HepG2 (cell line): ENCODE results near the gene TTC39C. TPM values are rescaled to one million over a fixed set of nuclear protein-coding genes. Genes with fewer than 3 reads are reported as not detected.

Experiments used
- ATAC-seq: fragments of 200-7000 bp; cut with Tn5 transposase; 3 replicates; pipeline ENCODE4 v1.9.1; 2020; ENCODE audit warnings: mild to moderate bottlenecking, moderate library complexity
- BruUV-seq: library from RNA; stranded (reverse); fragments of 400-500 nt; replicated peaks from 2 replicates; lab custom pipeline; 2021; lab: Mats Ljungman, UMichigan
- CTCF ChIA-PET: fragments of 300-600 bp; formaldehyde crosslinking; extraction: SDS; loops from one replicate; lab custom pipeline; 2021; ENCODE audit warnings: low total read pairs, inconsistent platforms, low intra/inter-chr PET ratio; lab: Yijun Ruan, JAX
- POLR2A ChIA-PET: fragments of 350-600 bp; sonication (Branson Sonifier 250); formaldehyde crosslinking; loops from one replicate; lab custom pipeline; 2020; ENCODE audit warnings: antibody characterized with exemption, inconsistent platforms; lab: Yijun Ruan, JAX
- DNase-seq: peaks from one replicate; pipeline ENCODE4 v3.0.0-alpha.2; 2015; ENCODE audit warnings: low spot score
- FAIRE-seq: peaks from 3 replicates; lab custom pipeline; 2011; peaks lifted over from hg19 to GRCh38; lab: Jason Lieb, UNC
- H2AFZ ChIP-seq: one replicate; pipeline ENCODE4 v1.6.1; 2011; ENCODE audit warnings: low read length, inconsistent platforms
- H3K27ac ChIP-seq: fragments of 300-600 bp; 3 replicates; pipeline ENCODE4 v1.8.0; 2011; ENCODE audit warnings: mixed run types, mild to moderate bottlenecking, mixed read lengths, low read length, inconsistent platforms; ENCODE audit not compliant: insufficient read depth; ENCODE audit errors: extremely low read length
- H3K27me3 ChIP-seq, 2 experiments: fragments of 200-600 bp in 1 of 2; 2 replicates in 1 of 2; 3 replicates in 1 of 2; pipeline versions ENCODE4 v1.6.0 to v1.8.0; 2011; ENCODE audit warnings: low read length in 2 of 2, mild to moderate bottlenecking in 2 of 2, moderate library complexity in 2 of 2, inconsistent platforms in 1 of 2; ENCODE audit not compliant: insufficient read depth in 2 of 2, control insufficient read depth in 1 of 2
- H3K36me3 ChIP-seq, 2 experiments: fragments of 200-600 bp in 1 of 2; replicated peaks in 1 of 2; 2 replicates in 1 of 2; 3 replicates in 1 of 2; pipeline versions ENCODE4 v1.5.1 to v1.8.0; 2011; ENCODE audit warnings: low read length in 2 of 2, inconsistent platforms in 1 of 2; ENCODE audit not compliant: insufficient read depth in 2 of 2, control insufficient read depth in 1 of 2
- H3K4me1 ChIP-seq: 2 replicates; pipeline ENCODE4 v1.5.1; 2012; ENCODE audit warnings: low read length, inconsistent platforms; ENCODE audit not compliant: insufficient read depth
- H3K4me2 ChIP-seq: 2 replicates; pipeline ENCODE4 v1.6.0; 2011; ENCODE audit warnings: low read depth, low read length, inconsistent platforms
- H3K4me3 ChIP-seq, 3 experiments: fragments of 200-600 bp in 1 of 3; sonication (generic), shearing (Covaris generic) in 1 of 3; replicated peaks in 1 of 3; 2 replicates each; pipeline ENCODE4 v1.5.1; 2011 to 2016; ENCODE audit warnings: low read length in 3 of 3, inconsistent platforms in 2 of 3, low read depth in 2 of 3, mild to moderate bottlenecking in 2 of 3, control low read depth in 1 of 3, mixed read lengths in 1 of 3; ENCODE audit not compliant: insufficient read depth in 1 of 3
- H3K79me2 ChIP-seq: one replicate; pipeline ENCODE4 v1.6.1; 2011; ENCODE audit warnings: low read length, inconsistent platforms; ENCODE audit not compliant: insufficient read depth
- H3K9ac ChIP-seq: 2 replicates; pipeline ENCODE4 v1.6.0; 2011; ENCODE audit warnings: mild to moderate bottlenecking, low read depth, low read length, inconsistent platforms; ENCODE audit not compliant: insufficient read depth
- H3K9me3 ChIP-seq: 2 replicates; pipeline ENCODE4 v1.5.1; 2012; ENCODE audit warnings: mild to moderate bottlenecking, low read length
- H4K20me1 ChIP-seq: 2 replicates; pipeline ENCODE4 v1.6.0; 2011; ENCODE audit warnings: inconsistent platforms, mild to moderate bottlenecking, low read length, moderate library complexity; ENCODE audit not compliant: insufficient read depth
- ARID4A ChIP-seq: sonication (generic); formaldehyde crosslinking; IDR thresholded peaks from 2 replicates; pipeline ENCODE4 v1.5.0; 2020; ENCODE audit warnings: mild to moderate bottlenecking, missing genetic modification reagents, borderline replicate concordance
- ATF4 ChIP-seq, 2 experiments: fragments of 450-650 bp in 1 of 2; sonication (generic) in 1 of 2; formaldehyde crosslinking; IDR thresholded peaks; 2 replicates each; pipeline versions ENCODE4 v1.5.0 to v1.8.0; 2020 to 2022; ENCODE audit warnings: mild to moderate bottlenecking in 1 of 2, missing genetic modification reagents in 1 of 2
- CREM ChIP-seq, 2 experiments: sonication (generic) in 1 of 2; formaldehyde crosslinking in 1 of 2; IDR thresholded peaks; 2 replicates each; pipeline versions ENCODE4 v1.4.0 to v1.6.1; 2016 to 2020; ENCODE audit warnings: antibody characterized with exemption in 1 of 2, mild to moderate bottlenecking in 1 of 2, missing genetic modification reagents in 1 of 2
- EEA1 ChIP-seq: sonication (generic); formaldehyde crosslinking; IDR thresholded peaks from 2 replicates; pipeline ENCODE4 v1.5.1; 2020; ENCODE audit warnings: mild to moderate bottlenecking, missing genetic modification reagents, borderline replicate concordance
- FOXA3 ChIP-seq: IDR thresholded peaks from 2 replicates; pipeline ENCODE4 v1.6.1; 2016; ENCODE audit warnings: missing genetic modification reagents, missing compliant biosample characterization
- JARID2 ChIP-seq: sonication (generic); formaldehyde crosslinking; IDR thresholded peaks from 2 replicates; pipeline ENCODE4 v1.8.1; 2023; ENCODE audit warnings: missing genetic modification reagents, inconsistent platforms; ENCODE audit not compliant: insufficient replicate concordance
- KLF6 ChIP-seq: IDR thresholded peaks from 2 replicates; pipeline ENCODE4 v1.8.0; 2016; ENCODE audit warnings: missing biosample characterization, missing genetic modification reagents
- NFE2L2 ChIP-seq: fragments of 150-350 bp; IDR thresholded peaks from 2 replicates; pipeline ENCODE4 v1.6.1; 2014; ENCODE audit warnings: low read length
- NFKBIZ ChIP-seq: IDR thresholded peaks from 2 replicates; pipeline ENCODE4 v1.6.1; 2018; ENCODE audit warnings: missing genetic modification reagents, missing compliant biosample characterization
- SMYD3 ChIP-seq: sonication (generic); formaldehyde crosslinking; IDR thresholded peaks from 2 replicates; pipeline ENCODE4 v1.8.1; 2023; ENCODE audit warnings: mild to moderate bottlenecking, missing genetic modification reagents
- SNAI1 ChIP-seq: sonication (generic); formaldehyde crosslinking; IDR thresholded peaks from 2 replicates; pipeline ENCODE4 v1.5.0; 2020; ENCODE audit warnings: mild to moderate bottlenecking, missing genetic modification reagents, borderline replicate concordance
- TBX3 ChIP-seq: fragments of 450-650 bp; IDR thresholded peaks from 2 replicates; pipeline ENCODE4 v1.6.1; 2017; ENCODE audit warnings: antibody characterized with exemption, mild to moderate bottlenecking, inconsistent platforms, borderline replicate concordance
- ZBTB44 ChIP-seq: sonication (generic); formaldehyde crosslinking; IDR thresholded peaks from 2 replicates; pipeline ENCODE4 v1.4.0; 2020; ENCODE audit warnings: missing genetic modification reagents
- ZNF432 ChIP-seq: sonication (generic); formaldehyde crosslinking; IDR thresholded peaks from 2 replicates; pipeline ENCODE4 v1.5.0; 2020; ENCODE audit warnings: missing genetic modification reagents, mild to moderate bottlenecking, borderline replicate concordance
- ZNF513 ChIP-seq: sonication (generic); formaldehyde crosslinking; conservative IDR thresholded peaks from 2 replicates; pipeline ENCODE4 v1.5.0; 2020; ENCODE audit warnings: missing genetic modification reagents
- WGBS: methylation state at CpG from one replicate; pipeline ENCODE4 v1.1.6; 2017; ENCODE audit warnings: low lambda C conversion rate; 5-methylcytosine and 5-hydroxymethylcytosine counted together
- in situ Hi-C: cut with HindIII; loops from 2 replicates; pipeline ENCODE4 v1.10.0; 2017; ENCODE audit warnings: low pct_unique_long_range_greater_than_20kb; ENCODE audit not compliant: extremely low pct_ligation_motif_present
- intact Hi-C: fragments of 100-400 bp; cut with micrococcal nuclease; formaldehyde crosslinking; loops from one replicate; pipeline ENCODE4 v1.10.0; 2022; ENCODE audit not compliant: unreplicated experiment
- polyA plus RNA-seq, 8 experiments: library from polyadenylated mRNA; depleted of rRNA in 3 of 8; stranded (reverse) in 7 of 8; unstranded in 1 of 8; fragments of >200 nt; fragmentation: Illumina TruSeq in 4 of 8; extraction: Trizol in 4 of 8; gene quantifications; 2 replicates each; pipeline versions ENCODE4 v1.2.1 to v1.2.3, GENCODE V29; 2011 to 2016; ENCODE audit warnings: low read depth in 4 of 8, missing spikeins in 1 of 8, mixed read lengths in 1 of 8; ENCODE audit not compliant: insufficient read depth in 1 of 8
- total RNA-seq, 5 experiments: library from RNA; depleted of rRNA; stranded (reverse); fragments of >200 nt; fragmentation: Illumina TruSeq; extraction: Trizol; gene quantifications; 2 replicates each; pipeline ENCODE4 v1.2.3, GENCODE V29; 2016; ENCODE audit warnings: low read depth in 1 of 5

TTC39C gene
- total and polyA plus RNA-seq, 2 of the 13 experiments (the other 11 are each of a cell fraction or from before 2014, with no cell fraction given), result 19.1 to 25.9 TPM

GRCh38 chr18:24018299-24018886, 3.8 kb downstream of the TTC39C start:
- intact Hi-C loops, result no loop called here
- Histone ChIP-seq H3K4me2 (no peak overlapping the region), H3K9me3 (no peaks in the 10 kb centered on the region), H3K4me1 (peaks cover 23% of the 10 kb centered on the region), H3K36me3 (no peaks in the 10 kb centered on the region), H3K79me2 (peaks cover 7% of the 10 kb centered on the region), H3K9ac (no peak overlapping the region), H2AFZ (no peak overlapping the region), H3K27ac (no peak overlapping the region), H3K4me3 (no peak overlapping the region), H3K27me3 (peaks cover 0 to 6% of the 10 kb centered on the region in 2 experiments; a peak in 1 of 5 replicates), H4K20me1 (no peaks in the 10 kb centered on the region)
- ChIA-PET POLR2A (no interaction called here), CTCF (no interaction called here)
- BruUV-seq, result no TSS peak
- no peak for FAIRE-seq
- 94% methylated on average over 11 of the region's 11 CpGs for WGBS
- in situ Hi-C loops, result no loop called here
- no peak for ATAC-seq
- DNase-seq, result no peak
- TF ChIP-seq ARID4A (CRISPR knock-in tag) (no peak), SMYD3 (CRISPR knock-in tag) (no peak), CREM (IDR thresholded peaks at IDR 0.05) (no peak), CREM (CRISPR knock-in tag; IDR thresholded peaks at IDR 0.05) (no peak), ZNF513 (CRISPR knock-in tag) (no peak), TBX3 (no peak), EEA1 (CRISPR knock-in tag) (no peak), JARID2 (no peak), ATF4 (CRISPR knock-in tag; IDR thresholded peaks at IDR 0.05) (no peak), NFKBIZ (CRISPR knock-in tag) (no peak), SNAI1 (CRISPR knock-in tag) (no peak), FOXA3 (no peak), KLF6 (CRISPR knock-in tag) (no peak), ZBTB44 (CRISPR knock-in tag) (no peak), ZNF432 (CRISPR knock-in tag) (no peak), NFE2L2 (no peak)
